GM19238 (cell line): ENCODE results near the gene OR51A2.
"Not testable (repeated sequence)": the region's sequence is repeated elsewhere in the genome, so short reads cannot be mapped to it uniquely, and the experiment has no call there.

Experiments
- DNase-seq: peaks from one replicate; pipeline ENCODE4 v3.0.0; 2011; ENCODE audit warnings: low spot score; ENCODE audit not compliant: insufficient read length

Gene OR51A2, protein sequence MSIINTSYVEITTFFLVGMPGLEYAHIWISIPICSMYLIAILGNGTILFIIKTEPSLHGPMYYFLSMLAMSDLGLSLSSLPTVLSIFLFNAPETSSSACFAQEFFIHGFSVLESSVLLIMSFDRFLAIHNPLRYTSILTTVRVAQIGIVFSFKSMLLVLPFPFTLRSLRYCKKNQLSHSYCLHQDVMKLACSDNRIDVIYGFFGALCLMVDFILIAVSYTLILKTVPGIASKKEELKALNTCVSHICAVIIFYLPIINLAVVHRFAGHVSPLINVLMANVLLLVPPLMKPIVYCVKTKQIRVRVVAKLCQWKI

DNA sequence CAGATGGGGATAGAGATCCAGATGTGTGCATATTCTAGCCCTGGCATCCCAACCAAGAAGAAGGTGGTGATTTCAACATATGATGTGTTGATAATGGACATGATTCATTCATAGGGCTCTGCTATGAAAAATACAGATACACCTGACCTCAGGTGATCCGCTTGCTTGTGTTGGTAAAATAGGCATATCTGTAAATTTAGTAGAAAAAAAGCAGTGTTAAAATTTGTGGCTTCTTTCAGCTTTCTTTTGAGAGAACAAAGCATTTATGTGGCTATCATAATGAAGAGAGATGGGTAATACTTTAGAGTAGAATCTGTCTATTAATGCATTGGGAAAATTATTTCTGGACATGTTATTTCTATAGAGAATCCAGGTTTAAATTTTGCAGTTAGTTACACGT is at the start of gene OR51A2:
Gene OR51A2 (minus strand): TSS at position 101 of the 400 bp plus-strand sequence. CDS start 0 bp downstream, at position 101.
- not testable (repeated sequence) for DNase-seq

DNA sequence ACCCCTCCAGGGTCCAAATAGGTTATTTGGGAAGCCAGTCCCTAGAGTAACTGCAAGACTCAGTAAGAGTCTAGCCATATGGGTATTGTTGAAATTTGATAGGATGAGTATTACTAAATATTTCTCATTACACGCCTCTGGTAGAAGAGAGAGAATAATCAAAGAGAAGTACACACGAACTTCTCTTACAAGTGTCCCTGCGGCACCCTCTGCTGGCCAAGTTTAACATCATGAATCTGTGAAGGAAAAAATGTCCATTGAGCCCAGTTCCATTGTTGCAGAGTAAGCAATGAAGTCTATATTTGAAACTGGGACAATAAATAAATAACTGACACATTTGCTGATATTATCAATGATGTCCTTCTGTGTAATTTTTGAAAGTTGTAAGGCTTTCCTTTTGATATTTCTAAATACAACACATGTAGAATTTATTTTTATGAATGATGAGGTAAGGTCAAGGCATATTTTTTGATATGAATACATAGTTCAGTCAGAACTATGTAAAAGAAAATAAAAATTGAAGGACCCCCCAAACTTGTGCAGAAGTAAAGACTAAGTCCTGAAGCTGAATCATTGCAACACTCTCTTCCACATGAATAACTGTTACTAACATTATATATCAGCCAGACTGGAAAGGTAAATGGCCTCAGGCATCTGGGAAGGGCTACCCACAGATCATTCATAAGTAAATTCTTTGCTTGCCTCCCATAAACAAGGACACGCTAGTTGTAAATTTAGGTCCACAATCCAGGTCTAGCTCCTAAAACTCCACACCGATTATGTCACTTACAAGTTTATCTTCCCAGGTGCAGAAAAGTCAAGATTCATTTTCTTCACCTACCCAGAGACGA is 49.1 kb upstream of the OR51A2 start:
- peak; percentile 2 for DNase-seq

DNA sequence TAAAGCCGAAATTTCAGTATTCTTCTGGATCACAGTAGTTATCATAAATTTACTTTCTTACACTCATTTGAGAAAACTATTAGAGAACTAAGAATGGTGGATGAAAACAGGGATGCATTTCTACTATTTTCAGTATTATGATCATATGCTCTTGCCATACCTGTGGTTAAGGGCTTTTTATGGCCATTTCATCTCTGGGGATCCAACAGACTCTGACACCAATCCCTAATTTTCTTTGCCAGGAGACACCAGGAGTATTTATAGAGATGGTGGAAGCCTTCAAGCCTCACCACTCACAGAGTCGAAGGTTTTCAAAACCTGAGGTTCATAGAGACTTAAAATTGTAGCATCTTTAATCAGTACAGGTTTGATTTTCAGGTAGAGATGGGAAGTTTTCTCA is 39.0 kb upstream of the OR51A2 start, which contains the start of gene OR51L1:
Gene OR51L1 (plus strand): TSS at position 301 of the 400 bp plus-strand sequence. CDS start 4,132 bp downstream, outside the sequence.
- DNase-seq, result no peak

DNA sequence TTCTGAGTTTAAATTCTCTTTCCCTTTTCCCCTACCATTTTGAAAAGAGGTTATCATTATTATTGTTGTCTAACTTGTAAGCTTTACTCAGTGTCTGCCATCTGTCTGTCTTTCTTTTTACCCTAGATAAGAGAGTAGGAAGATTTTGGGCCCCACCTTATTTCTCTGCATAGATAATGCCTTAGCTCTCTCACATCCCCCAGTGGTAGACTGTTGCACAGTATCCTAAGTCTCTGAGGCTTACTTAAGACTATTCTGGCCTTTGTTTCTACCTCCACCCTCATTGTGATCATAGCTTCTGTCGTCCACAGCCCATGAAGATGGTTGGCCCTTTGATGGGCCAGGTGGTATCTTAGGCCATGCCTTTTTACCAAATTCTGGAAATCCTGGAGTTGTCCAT is 35.5 kb upstream of the OR51A2 start:
- no peak for DNase-seq

DNA sequence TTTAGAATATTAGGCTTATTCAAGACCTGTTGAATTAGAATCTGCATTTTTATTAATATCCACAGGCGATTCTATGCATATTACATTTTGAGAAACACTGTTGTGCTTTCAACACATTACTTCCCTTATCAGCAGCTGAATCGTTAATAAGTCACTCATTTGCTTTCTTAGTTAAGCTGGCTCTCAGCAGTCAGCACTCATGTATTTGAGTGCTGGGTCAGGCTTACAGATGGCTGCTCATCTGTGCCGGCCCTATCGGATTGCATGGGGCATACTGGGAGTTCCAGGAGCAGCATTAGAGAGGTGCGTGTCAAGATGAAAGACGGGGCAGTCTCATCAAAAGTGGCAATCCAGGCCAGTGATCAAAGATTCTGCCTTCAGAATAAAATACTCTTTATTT is 28.3 kb upstream of the OR51A2 start:
- DNase-seq, result no peak

DNA sequence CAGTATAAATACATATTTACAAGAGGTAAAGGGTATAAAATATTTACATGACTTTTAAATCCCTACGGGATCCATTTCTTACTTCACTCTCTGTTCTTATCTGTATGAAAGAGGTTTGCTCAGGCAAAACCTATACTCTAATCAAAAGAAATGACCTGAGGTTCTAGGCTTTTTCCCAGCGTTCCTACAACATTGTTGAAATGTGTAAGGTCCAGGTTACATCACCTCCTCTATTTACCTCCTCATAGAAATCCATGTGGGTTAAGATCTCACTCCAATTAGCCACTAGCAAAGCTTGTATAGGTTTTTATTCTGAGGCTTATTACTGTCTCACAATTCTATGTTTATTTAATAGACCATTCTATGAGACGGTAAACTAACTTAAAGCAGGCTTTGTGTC is 27.2 kb upstream of the OR51A2 start:
- no peak for DNase-seq

DNA sequence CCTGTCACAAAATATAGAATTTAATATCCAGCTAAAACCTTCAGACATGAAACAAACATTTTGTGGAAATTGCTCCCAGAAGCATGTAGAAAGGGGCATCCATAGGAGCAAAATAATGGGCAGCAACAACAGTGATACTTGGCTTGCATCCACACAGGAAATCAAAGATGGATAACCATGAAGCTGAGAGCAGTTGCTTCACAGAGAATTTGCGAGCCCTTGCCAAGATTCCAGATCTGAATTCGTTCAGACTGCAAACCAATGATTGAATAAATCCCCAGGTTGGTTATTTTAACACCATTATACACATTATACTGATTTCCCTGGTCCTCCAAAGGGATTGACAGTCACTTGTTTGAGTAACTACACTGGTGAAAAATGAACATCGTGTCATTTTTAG is 23.5 kb upstream of the OR51A2 start:
- DNase-seq, result no peak

DNA sequence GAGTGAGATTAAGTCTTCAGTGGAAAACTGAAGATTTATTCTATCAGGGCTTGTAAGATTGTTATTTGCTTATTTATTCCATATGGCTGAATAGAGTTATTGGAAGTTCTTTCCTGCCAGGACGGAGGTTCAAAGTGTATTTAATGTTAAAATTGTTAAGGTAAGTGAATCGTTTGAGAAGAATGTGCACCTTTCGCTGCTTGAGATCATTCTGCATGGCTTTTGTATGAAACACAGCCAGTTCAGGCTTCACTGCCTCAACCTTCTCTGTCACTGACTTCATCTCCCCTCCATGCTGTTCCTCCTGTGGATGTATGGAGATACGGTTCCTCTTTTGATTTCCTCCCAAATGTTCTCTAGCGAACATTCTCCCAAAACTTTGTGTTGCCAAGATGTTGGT is 19.9 kb upstream of the OR51A2 start:
- DNase-seq, result no peak

DNA sequence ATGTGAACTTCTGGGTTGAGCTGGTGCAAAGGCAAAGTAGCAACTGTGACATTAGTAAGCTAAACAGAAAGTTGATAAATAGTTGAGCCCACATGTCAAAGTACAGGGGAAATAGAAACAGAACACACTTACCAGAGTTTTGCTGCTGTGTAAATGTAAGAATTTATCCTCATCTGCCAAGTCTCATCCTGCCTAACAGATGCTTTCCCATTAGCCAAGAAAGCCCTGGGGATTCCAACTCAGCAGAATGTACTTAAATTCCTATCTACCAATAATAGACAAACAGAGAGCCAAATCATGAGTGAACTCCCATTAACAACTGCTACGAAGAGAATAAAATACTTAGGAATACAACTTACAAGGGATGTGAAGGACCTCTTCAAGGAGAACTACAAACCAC is 7.3 kb upstream of the OR51A2 start:
- no peak for DNase-seq

DNA sequence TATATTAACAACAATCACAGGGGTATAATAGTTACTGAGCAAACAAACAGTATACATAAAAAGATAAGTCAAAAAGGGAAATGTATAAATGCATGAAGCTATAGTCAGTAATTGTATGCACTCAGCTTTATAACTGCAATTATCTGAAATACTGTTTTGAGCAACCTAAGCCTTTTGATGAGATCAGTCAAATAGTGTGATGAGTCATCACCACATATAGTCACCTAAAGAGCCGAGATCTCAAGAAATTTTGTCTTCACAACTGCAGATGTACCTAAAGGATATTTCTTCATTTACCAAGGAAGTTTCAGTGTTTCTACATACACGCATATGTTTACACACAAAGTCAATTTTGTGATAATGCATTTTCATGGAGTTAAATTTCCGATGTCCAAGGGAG is 5.4 kb upstream of the OR51A2 start:
- no peak for DNase-seq

DNA sequence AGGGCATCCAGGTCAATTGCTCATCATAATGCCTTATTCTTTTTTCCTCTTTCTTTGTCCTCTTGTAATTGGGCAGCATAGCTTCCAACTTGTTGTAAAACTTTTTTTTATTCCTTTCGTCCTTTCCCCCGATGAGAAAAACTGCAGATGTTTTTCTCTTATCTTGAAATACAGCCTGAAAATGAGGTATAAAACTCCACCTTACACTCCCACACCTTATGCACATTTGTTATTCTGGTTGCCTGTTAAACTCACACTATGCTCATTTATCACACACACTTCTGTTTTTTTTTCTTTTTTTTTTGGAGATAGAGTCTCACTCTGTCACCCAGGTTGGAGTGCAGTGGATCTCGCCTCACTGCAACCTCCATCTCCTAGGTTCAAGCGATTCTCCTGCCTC is 1.9 kb upstream of the OR51A2 start:
- no peak for DNase-seq

DNA sequence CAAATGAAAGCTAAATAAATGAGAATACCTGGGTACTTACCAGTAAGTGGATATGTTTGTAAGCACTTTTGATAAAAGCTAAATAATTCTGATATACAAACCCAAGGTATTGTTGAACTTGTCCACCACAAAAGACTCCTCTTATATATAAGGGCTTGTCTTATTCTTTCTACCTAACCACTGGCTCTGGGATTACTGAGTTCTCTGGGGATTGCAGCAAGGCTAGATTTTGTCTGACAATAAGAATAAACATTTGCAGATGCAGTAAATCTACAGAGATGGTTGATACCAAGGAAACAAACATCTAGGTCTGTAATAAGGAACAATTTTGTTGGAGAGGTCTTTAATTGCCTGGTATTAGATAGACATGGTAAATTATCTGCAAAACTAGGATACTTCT is 8.0 kb downstream of the OR51A2 start, which contains the start of gene OR51A4:
Gene OR51A4 (minus strand): TSS at position 101 of the 400 bp plus-strand sequence. CDS start 505 bp downstream, outside the sequence.
- no peak for DNase-seq

DNA sequence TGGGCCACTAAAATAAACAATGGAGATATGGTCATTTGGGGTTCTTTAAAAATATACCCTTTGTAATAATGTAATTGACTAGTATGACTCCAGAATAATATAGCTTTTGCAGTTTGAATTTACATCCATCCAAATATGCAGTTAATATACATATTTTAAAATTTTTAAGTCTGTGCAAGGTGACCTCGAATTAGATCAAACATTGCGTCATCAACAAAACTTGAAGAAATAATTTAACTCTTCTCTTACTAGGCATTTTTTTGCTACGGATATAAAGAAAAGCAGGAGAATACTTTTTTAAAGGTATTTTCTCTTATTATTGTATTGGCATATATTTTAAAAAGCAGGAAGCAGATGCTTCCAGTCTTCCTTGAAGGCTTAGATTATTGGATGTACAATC is 18.8 kb downstream of the OR51A2 start:
- no peak for DNase-seq

DNA sequence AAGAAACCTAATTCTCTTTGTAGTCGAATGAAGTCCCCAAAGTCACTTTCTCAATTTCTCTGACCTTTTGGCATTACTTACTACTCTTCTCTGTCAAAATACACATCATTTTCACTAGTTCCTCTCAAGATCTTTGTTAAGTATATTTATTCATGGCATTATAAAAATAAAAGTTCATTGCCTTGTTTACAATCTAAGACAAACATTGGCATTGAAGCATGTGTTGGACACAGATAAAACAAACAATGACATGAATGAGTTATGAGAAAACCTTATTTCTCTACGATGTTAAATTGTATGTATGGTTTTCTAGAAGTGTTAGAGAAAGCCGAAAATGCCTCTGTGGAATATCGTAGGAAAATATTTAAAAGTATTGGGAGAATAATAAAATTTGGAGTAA is 22.8 kb downstream of the OR51A2 start:
- DNase-seq, result no peak

DNA sequence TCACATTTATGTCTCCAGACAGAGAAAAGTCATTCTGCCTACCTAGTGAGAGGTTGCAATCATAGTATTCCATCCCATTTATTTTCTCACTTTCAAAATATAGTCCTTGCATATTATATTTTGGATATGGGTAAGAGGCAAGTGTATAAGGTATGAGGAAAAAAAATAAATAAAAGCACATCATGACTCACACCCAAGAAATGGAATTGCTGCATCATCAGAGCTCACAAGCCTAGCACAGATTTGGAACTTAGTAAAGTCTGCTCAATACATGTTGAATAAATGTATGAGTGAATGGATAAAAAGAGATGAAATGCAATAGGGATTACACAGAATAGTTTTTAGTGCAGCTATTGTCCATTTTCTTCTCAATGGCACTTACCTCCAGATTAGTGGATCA is 28.9 kb downstream of the OR51A2 start:
- DNase-seq, result no peak

DNA sequence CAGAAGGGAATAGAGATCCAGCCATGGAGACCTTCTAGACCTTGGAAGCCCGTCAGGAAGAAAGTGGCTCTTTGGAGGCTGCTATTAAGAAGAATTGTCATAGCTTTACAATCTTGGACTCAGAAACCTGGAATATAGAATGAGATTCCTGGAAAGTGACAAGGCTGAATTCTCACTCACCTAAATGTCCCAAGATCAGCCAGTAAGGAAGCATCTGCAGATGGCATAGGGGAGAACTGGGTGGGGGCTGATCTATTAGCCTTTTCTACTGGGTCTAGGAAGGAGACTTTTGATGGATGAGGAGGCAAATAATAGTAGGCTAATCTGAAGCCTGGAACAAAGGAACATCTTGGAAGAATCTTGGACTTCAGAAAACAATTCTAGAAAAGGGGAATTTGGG is 31.3 kb downstream of the OR51A2 start, which contains the start of gene OR51G1:
Gene OR51G1 (minus strand): TSS at position 101 of the 400 bp plus-strand sequence. CDS start 0 bp downstream, at position 101.
- DNase-seq, result no peak

DNA sequence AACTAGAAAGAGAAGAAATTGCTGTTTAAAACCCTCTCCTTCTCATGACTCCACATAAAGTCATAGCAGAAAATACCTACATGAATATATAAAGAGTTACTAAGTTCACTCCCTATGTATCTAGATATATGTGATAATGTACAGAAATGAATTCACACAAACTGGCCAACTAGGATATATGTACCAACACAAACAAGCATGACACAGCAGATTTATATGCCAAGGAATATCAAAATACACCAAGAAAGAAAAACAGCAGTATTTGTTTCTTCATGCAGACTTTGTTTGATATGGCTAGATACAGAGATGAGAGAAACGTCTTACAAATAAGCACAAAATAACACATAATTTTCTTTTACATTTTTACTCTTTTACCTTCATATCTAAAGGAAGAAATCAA is 33.2 kb downstream of the OR51A2 start:
- no peak for DNase-seq

DNA sequence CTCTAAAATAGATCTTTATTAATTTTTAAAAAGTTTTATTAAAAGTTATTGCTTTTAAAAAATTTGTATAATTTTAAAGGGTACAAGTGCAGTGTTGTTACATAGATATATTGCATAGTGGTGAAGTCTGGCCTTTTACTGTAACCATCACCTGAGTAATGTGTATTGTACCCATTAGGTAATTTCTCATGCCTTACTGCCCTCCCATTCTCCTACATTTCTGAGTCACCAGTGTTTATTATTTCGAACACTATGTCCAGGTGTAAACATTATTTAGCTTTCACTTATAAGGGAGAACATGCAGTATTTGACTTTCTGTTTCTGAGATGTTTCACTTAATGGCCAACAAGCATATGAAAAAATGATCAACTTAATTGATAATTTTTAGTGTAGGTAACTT is 33.7 kb downstream of the OR51A2 start:
- no peak for DNase-seq

DNA sequence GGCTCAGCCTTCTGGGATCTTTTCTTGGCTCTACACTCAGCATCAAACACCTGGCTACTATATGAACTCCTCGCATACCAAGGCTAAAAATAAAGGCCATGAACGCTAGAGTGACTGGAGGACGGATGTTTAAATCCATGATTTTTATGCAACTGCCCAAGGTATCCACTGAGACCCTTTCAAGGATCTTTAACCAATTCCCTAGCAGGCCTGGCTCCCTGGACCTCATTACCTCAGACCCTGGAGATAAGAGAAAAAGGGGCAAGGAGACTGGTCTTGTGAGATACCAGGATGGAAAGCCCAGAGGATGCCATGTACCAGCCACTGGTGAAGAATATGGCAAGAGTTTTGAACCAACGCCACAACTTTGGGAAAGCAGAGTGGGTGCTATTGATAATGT is 36.3 kb downstream of the OR51A2 start, which contains the start of gene OR51G2:
Gene OR51G2 (minus strand): TSS at position 101 of the 400 bp plus-strand sequence. CDS start 3,687 bp downstream, outside the sequence.
- DNase-seq, result no peak

DNA sequence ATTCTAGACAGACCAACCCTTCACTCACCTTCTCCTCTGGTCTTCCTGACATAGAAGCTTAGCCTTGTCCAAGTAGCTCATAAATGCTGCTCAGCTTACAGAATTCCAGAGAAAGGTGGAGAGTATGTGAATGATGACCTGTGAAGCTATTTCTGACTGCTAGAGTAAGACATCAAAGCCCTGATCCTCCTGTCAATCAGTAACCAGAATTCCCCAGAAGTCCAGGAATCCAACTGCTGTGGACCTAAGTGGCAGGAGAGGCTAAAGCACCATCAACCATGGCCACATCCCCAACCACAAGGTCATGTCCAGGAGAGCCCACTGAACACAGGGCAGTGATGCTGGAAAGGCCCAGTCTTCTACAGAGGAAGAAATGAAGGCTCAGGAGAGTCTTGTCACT is 38.9 kb downstream of the OR51A2 start:
- no peak for DNase-seq
